Effector CD8-positive, alpha-beta T cell (primary cell): ENCODE data around the gene TRIM52.

Experiments
- DNase-seq: peaks from one replicate; lab custom pipeline; 2025; lab: John Stamatoyannopoulos, UW

The TRIM52 gene

DNA sequence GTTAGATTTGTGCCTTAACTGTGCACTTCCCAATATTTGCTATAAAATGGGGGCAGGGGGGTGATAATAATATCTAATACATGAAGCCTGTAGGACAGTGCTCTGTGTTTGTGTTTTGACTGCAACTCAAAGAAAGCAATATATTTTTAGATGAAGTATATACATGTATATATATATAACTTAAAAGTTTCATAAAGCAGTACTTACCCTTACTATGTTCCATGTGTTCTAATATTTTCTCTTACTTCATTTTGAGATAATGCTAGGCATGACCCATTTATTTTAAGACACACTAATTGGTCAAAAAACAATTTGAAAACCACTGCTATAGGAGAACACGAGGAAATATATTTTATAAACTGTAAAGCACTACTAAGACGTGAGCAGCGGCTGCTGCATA is 2.4 kb downstream of the TRIM52 start:
- DNase-seq, result no peak

GRCh38 chr5:181255836-181256578 is 4.9 kb downstream of the TRIM52 start:
- DNase-seq, result no peak

DNA sequence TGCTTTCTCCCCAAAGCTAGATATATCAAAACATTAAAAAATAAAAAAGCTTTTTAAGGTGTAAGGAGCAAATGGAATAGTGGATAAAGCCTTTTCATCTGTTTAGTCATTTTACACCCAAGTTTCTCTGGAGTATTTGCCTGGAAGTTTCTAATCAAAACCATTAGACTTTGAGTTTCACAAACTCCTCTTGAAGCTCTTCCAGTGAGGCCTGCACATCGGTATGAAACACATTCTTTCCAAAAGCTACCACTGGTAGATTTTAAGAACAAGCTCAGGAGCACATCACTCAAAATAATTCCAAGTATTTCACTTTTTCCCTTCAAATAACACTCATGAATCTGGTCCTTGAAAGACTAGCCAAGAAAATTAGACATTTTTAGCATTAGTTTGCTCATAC is 5.7 kb downstream of the TRIM52 start:
- no peak for DNase-seq

DNA sequence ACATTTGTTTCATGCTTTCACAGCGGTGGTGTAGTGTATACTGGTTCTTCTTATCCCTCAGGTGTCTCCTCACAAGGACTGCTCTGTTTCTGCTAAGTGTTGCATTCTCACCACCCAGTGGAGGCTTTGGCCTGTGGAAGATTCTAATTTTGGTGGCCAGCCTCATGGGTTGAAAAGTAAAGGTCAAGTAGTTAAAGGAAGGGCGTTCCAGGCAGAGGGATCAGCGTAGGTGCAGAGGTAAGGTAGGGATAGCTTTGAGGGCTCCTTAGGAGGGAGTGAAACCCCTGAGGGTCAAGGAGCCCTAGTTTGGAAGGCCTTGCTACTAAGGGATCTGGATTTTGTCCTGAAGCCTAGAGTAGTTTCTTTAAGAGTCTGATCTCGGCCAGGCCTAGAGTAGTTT is 12.7 kb downstream of the TRIM52 start:
- no peak for DNase-seq

DNA sequence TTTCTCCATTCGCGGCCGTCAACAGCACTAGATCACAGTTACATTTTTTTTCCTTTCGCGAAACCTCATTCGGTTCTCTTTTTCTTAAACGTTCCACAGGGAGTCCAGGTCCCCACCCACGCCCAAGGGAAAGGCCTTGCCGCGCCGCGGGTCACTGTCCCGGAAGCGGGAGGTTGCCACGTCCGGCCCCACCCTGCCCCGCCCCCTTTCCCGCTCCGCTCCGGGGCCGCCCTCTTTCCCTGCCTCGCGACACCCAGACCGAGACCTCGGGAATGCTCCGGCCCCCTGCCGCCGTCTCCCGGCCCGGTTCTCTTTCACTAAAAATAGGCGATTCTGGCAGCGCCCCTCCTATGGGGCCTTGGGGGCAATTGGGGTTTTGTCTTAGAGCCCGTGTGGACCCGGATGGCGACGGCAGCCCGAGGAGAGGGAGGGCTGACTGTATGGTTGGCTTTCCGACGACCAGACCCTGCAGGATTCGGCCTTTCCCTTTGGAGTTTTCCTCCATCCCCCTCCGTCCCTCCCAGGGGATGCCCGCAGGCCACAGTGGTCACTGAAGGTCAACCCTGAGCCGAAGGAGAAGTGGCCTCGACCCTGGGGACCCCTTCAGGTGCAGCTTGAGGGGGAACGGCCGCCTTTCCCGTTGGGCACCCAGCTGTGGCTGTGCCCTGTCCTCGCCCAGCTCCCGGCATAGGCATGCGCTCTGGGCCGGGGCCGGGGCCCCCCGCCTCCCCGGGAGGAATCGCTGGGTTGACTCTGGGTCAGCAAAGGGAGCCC is 14.5 kb downstream of the TRIM52 start:
- no peak for DNase-seq

DNA sequence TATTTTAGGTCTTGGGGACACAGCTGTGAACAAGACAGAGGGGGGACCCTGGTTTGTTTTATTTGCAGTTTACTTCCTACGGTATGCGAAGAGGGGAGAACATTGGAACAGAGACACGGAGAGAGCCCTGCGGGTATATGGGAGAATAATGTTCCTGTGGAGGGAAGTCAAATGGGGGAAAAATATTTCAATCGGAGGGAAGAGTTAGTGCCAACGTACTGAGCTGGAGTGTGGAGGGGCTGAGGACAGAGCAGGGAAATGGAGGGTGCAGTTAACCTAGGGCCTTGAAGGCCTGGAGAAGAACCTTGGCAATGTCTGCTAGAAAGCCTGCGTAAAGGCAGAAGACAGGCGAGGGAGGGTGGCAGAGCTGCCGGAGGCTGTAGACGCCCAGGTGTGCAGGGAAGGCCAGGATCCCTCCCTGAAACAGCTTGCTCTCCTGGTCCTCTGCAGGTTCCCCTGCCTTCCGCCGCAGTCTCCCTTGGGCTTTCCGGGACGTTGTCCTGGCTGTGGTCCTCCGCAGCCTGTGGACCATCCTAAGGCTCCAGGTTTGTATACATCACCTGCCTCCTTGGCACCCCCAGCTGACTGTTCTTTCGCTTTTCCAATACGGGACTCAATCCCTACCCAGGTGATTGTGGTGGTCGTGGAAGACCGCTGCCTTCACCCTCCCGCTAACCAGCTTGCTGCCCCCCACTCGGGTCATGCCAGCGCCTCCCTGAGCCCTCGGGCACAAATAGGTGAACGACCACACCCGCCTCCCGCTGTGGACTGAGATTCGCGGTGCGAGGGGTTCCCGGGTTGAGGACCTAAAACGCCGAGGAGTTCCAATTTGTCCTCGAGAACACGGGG is 15.3 kb downstream of the TRIM52 start:
- DNase-seq, result no peak

- DNase-seq, result no peak
These were observed 17.2 kb downstream of the TRIM52 start, which contains the start of gene RACK1 for GRCh38 chr5:181243564-181244343. Gene RACK1 (minus strand): TSS chr5:181243906. CDS start chr5:181243800, 106 bp downstream.

GRCh38 chr5:181243018-181243563 is 17.9 kb downstream of the TRIM52 start:
- no peak for DNase-seq

GRCh38 chr5:181242031-181242451 is 18.9 kb downstream of the TRIM52 start:
- no peak for DNase-seq

- no peak for DNase-seq
These were observed 19.5 kb downstream of the TRIM52 start for GRCh38 chr5:181241393-181241975.

GRCh38 chr5:181239062-181239663 is 21.8 kb downstream of the TRIM52 start:
- DNase-seq, result no peak

- no peak for DNase-seq
These were observed 23.1 kb downstream of the TRIM52 start for GRCh38 chr5:181237729-181238385.

DNA sequence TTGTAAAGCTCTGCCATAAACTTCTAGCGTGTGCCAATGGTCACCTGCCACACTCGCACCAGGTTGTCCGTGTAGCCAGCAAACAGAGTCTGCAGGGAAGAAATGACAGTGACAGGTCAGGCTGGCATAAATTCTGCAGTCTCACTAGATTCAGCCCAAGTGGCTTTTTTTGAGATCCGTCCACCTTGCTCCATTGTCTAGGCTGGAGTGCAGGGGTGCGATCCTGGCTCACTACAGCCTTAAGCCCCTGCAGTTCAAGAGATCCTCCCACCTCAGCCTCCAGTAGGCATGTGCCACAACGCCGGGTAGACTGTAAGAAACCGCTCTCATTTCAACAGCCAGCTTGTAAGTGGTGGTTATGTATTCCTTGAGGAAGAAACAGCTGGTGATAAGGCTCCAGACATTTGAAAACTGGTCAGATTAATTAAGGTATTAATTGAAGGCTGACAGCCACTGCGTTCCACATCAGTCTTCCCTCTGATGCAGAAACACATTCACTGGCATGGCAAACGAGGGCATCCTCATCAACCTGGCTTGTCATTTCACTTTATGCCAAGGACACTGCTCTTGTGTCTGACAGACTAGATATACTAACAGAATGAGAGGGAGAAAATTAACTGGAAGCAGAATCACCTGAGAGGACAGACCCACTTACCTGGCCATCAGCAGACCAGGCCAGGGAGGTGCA is 23.8 kb downstream of the TRIM52 start:
- DNase-seq, result no peak

GRCh38 chr5:181236471-181236870 is 24.5 kb downstream of the TRIM52 start:
- DNase-seq, result no peak

- no peak for DNase-seq
These were observed 25.1 kb downstream of the TRIM52 start for GRCh38 chr5:181235689-181236366.

DNA sequence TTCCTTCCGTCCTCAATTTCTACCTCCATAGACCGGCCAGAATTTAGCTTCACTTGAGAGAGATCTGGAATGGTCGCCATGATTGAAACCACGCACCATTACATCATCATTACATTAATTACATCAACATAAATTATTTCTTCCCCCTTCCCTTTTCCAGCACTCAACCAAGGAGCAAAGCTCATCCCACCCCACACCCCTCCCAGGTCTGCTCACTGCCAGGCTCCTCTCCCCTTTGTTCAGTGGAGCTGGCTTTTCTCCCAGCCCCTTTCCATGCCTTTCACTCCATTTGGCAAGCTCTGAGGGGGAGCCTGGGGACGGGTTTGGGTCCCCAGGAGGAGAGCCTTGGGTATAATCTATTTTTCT is 25.6 kb downstream of the TRIM52 start:
- no peak for DNase-seq

GRCh38 chr5:181234455-181235306 is 26.3 kb downstream of the TRIM52 start:
- DNase-seq, result no peak
